ENCODE measurements around the gene ADGRG1.

GRCh38 chr16:57604177-57604576, 24.3 kb upstream of the ADGRG1 start:
- TF ChIP-seq CTCF (conservative IDR thresholded peaks at IDR 0.05): no peak
- TF ChIP-seq EZH2 (IDR thresholded peaks at IDR 0.05; ENCODE audit: low read depth): no peak
